SH-SY5Y (cell line): ENCODE measurements around the gene CIDEA.

Source experiments
- GATA2 ChIP-seq: IDR thresholded peaks from 2 replicates; pipeline ENCODE4 v1.6.1; 2011; ENCODE audit warnings: mild to moderate bottlenecking, low read depth, low read length
- GATA3 ChIP-seq: IDR thresholded peaks from 2 replicates; pipeline ENCODE4 v1.6.1; 2011; ENCODE audit warnings: low read depth, mild to moderate bottlenecking, low read length, moderate library complexity

- TF ChIP-seq GATA2 (no peak), GATA3 (no peak)
Measured at GRCh38 chr18:12314591-12315305, 60.6 kb downstream of the CIDEA start.
